Activated CD4-positive, alpha-beta T cell treated with anti-CD3 and anti-CD28 coated beads, Interleukin-2, amount 50 U/mL, for 24 hours (primary cell): ENCODE results near the gene HOXB1.

Experiments
- DNase-seq, 2 donors: peaks; one replicate each; pipeline ENCODE4 v3.0.0-alpha.2; 2020; ENCODE audit warnings: low read depth in 1 of 2, low spot score in 1 of 2

HOXB1 gene

DNA sequence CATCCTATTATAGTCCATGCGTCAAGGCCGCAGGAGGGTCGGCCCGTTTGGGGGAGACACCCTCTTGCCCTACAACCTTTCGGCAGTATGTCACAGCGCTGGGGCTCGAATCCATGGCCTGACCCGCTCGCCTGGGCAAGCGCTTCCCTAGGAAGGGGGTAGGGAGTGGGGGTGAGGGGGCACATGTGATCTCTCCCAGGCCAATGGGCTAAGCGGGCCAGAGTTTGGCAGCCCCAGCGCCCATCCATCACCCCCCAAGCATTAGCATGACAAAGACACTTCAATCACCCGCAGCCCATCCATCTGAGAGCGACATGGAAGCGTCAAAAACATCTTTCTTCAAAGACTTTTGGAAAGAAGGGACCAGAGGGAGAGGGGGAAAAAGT, at the start of gene HOXB1:
Gene HOXB1, minus strand, starts transcription at position 125 of the 386 bp plus-strand sequence. Its CDS starts 107 bp downstream, at position 18.
- no peak for DNase-seq

DNA sequence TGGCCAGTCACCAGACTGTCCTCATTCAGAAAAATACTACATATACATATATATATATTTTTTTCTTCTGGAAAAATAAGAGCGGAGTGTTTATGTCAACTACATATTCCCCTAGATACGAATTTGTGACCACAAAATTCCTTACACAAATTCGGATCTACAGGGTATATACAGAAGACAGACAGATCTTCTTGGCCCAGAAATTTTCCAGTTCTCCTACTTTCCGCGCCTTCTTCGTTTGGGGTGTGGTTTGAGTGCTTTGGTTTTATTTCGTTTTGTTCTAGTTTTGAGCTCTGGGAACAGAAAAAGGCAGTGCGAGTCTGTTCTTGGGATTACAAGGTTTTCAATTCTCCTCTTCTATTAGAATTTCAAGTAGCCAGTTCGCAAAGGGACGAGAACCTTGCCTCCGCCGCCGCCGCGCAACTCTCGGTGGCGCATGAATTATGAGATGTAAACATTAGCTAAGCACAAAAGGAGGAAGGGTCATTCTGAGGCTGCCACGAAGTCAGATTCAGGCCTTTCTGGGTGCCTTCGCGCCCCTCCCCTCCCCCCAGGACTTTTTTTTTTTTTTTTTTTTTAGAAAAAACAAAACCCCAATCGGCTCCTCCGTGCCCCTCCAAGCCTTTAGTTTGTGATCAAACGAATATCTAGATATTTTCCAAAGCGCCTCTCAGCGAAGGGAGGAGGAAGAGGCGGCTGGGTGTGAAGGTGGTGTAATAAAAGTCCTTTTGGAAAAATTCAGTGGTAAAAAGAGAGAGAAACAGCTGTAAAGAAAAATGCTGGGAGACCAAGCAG, 49.1 kb upstream of the HOXB1 start:
- DNase-seq, result no peak

DNA sequence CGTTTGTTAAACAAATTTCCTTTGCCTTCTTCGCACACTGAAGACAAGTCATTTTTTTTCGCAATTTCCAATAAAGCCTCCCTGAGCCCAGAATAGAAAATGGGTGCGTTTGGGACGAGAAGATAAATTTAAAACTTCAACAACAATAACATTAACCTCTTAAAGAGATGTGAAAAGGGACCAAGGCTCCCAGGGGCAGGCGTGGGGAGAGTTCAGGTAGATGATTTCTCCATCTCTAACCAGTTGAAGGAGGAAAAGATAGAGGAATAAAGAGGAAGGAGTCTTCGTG, 48.6 kb upstream of the HOXB1 start:
- no peak for DNase-seq

DNA sequence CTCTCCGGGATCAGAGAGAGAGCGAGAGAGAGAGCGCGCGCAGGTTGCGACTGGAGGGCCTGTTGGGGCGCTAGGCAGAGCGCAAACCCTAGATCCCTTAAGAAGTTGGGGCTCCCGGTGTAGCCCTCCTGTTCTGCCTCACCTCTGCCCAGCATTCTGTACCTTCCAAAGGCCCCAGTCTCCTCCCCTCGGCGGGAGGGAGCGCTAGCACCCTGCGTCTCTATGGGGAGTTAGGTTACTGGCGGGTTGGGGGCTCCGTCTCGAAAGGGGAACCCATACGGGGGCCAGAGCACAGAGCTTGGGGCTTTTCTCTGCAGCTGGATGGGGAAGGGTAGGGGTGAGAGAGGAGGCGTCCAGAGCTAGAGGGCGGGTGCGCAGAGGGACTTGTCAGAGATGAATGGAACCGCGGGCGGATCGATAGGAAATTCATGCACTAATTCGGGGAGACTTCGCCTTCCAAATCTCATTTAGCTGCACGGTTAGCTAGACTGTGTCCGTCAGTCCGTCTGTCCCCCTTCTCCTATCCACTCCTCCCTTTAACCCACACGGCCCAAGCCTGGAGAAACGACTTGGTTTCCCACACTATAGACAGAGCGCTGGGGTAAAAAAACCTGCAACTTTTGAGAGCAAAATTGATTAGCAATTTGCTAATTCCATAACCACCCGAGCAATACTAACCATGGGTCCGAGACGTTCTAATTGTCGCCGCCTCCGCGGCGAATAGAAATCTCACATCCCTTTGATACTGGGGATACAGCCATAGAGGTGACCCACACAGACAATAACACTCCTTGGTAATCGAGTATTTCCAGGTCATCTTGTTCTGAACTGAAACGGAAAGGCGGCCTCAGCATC, 48.0 kb upstream of the HOXB1 start:
- DNase-seq, result no peak

DNA sequence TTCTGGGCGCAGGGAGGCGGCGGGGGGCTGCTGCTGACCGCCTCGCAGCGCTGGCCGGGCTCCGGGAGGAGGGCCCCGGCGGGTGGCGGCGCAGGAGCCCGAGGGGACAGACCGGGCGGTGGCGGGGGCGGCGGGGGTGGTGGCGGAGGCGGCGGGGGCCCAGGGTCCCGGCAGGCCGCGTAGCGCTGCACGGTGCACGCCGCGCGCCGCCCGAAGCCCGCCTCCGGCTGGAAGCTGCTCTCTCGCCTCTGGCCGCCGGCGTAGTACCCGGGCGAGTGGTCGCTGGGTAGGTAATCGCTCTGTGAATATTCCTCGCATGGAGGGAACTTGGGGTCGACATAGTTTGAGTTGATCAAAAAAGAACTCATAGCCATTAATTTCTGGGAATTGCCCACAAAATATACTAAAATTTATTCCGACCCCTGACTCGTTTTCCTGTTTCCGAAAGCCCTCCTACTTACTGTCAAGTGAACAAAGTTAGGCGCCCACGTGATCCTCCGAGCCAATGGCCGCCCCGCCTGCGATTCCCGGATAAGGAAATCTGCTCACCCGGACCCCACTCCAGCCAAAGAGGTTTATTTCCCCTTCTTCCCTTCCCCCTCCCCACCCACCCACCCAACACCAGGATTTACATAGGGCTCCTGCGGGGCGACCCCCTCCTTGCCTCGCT, 47.3 kb upstream of the HOXB1 start, which contains the start of gene HOXB4:
Gene HOXB4, minus strand, starts transcription at position 405 of the 670 bp plus-strand sequence. Its CDS starts 31 bp downstream, at position 374.
- DNase-seq, result peak in 1 of 2 donors; percentile 52

DNA sequence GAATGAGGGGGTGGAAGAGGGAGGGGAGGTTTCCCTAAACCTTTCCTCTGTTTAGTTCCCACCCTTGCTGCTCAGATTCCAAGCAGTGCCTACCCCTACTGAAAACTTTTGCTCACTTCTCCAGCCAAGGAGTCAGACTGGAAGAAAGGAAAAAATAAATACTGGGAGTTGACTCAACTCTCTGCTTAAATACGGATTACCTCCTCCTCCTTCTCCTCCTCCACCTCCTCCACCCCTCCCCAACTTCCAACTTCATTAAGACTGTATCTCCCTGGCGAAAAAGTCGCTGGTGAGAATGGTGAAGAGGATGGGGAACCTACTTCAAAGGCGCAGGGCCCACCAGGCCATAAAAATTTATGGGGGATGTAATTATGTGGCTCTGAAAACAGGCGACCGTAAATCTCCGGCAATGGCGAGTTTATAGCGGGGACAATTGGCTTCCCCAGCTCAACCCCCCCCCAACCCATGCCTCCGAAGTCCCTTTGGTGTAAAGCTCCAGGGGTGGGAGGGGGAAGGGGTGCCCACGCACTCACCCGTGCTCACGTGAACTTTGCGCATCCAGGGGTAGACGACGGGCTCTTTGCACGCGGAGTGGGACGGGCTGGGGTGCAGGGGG, 46.6 kb upstream of the HOXB1 start:
- DNase-seq, result no peak

DNA sequence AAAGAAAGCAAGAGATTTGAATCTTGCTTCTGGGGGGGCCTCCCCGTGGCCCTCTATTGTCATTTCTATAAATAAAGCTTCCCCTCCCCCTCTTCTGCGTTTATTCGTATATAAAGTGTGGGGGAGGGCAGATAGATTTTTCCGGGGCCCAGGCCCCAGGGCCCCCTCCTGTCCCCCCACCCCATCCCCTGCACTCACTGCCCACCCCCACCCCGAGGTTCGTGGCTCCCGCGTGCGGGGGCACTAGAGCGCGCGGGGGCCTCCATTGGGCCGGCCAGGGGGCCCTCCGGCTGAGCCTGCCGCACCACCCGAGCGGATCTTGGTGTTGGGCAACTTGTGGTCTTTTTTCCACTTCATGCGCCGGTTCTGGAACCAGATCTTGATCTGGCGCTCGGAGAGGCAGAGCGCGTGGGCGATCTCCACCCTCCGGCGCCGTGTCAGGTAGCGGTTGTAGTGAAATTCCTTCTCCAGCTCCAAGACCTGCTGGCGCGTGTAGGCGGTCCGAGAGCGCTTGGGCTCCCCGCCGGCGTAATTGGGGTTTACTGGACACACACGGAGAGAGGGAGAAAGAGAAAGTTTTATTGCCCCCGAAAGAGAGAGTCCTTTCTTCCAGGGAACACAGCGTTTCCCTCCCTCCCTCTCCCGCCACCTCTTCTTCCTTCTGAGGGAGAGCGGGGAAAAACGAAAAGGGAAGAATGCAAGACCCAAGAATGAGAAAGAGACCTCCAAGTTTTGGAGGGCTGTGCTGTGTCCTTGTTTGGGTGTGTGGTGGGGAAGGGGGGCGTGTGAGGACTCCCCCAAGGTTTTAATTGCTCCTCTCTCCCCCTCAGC, 45.9 kb upstream of the HOXB1 start:
- no peak for DNase-seq

DNA sequence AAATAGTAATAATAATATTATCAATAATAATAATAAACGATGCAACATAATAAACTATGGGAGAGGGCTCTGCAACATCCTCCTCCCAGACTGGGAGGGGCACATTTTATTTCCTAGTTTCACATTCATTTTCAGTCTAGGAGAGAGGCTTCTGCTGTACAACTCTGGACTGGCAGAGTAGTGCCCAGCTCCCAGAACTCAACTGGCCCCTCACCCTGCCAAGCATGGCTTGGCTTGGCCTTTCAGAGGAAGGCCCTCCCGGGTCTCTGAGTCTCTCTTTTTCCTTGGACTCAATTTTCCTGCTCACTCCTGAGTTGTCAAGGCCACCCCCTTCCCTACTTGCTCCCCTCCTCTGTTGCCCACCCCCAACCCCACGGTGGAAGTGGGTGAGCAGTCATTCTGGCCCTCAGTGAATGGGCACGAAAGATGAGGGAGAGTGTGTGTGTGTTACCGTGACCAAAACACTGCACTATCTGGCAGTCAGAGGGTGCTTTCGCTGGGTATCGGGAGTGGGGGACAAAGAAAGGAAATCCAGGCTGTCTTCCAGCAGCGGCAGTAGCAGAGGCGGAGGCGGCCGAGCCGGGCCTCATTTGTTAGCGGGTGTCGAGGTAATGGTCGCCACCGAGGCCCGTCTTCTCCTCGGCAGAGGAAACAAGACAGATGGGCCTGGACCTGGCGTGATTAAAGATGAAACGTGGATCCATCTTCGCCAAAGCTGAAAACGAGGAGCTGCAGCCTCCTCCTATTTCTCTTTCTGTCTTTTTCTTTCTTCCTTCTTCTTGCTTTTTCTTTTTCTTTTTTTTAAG, 45.1 kb upstream of the HOXB1 start:
- DNase-seq, result no peak

DNA sequence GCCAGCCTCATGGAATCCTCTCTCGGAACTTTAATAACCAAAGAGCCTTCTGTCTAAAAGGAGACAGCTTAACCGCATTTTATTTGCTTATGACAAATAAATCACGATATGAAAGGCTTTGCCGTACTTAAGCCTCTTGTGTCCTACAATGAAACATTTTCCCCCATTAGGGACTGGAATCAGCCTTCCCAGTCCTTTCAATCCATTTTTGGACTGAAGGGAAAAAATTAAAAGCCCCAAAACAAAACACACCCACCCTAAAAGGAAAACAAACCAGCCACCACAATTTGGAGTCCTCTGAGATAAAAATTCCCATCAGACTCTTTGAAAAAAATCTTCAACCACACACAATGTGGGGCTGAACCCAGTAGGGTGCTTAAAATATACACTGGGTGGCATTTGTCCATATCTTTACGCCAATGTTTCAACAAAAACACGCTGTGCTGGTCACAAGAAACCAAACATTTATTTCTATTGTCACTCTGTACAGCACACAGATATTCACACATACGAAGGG, 44.3 kb upstream of the HOXB1 start:
- no peak for DNase-seq

DNA sequence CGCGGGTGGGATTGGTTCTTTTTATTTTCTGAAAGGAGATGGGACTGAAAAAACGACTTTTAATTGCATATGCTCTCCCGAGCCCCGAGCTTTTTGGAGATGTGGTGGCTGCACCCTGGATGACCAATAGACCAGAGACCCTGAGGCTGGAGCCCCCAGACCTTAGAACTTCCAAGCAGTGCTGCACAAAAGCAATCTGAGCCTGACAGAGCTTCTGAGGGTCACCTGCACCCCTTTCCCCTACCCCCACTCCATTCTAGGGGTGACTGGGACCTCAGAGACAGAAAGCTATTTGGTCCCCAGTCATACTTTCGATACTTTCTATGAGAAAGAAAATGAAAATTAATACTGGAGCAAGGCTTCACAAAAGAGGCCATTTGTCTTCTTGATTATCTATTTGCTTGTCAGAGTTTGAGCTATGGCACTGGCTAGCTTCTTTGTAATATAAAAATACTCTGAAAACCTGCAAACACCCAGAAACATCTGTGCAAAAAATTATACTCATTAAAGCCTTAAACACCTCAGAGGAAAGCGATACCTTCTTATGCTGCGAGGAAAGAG, 43.8 kb upstream of the HOXB1 start:
- DNase-seq, result no peak

DNA sequence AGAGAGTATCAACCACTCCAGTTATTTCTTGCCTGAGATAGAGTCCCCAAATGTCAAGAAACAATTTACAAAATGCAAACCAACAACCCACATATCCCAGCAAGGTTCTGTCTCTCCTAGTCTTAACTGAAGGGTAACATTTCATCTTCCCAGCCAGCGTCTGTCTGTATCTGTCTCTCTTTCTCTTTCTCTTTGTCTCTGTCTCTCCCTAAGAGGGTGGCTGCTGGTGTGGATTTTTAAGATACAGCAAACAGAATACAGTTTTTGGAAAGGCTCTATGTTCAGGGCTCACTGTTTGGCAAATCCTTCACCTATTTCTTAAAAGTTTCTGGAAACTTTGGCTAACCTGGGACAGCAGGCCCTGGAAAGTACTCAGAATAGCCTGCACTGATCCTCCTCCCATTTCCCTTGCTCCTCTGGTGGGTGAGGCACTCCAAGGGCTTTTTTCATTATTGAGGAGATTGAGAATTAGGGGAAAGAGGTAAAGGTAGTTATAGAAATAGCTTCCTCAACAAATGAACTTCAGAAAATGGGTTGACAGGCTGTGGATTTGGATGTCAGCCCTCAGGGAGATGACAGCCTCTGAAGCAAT, 41.1 kb upstream of the HOXB1 start:
- no peak for DNase-seq

DNA sequence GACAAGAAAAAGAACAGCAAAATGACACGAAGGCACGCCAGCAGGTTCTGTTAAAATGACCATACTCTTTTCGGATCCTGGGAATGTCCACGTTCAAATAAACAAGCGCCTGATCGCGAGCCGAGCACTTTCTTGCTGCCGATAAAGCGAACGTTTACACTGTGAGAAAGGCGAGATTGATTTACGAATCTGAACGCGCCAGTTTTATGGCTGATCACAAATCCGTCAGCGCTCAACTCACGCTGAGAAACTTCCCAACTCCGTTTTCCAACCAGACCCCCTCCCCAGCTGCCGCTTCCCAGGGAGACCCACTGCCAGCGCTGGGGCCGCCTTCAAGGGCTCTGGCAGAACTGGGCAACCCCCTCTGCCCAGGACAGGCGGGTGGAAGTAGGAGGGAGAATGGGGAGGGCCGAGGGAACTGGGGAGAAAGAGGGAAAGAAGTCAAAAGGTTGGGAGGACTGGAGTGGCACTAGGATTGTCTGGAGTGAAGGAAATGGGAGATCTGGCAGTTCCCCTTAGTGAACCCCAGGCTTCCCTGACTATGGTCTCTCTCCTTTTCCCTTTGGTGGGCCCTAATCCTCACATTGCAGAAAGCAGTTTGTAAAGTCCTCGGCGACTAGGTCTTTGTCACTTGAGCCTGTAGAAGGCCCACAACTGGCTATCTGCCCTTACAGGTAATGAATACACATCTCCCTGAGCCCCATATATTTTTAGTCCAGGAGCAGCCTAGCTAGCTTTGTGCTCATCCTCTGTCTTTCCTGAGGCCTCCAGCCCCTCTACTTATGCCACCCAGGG, 40.4 kb upstream of the HOXB1 start:
- no peak for DNase-seq

DNA sequence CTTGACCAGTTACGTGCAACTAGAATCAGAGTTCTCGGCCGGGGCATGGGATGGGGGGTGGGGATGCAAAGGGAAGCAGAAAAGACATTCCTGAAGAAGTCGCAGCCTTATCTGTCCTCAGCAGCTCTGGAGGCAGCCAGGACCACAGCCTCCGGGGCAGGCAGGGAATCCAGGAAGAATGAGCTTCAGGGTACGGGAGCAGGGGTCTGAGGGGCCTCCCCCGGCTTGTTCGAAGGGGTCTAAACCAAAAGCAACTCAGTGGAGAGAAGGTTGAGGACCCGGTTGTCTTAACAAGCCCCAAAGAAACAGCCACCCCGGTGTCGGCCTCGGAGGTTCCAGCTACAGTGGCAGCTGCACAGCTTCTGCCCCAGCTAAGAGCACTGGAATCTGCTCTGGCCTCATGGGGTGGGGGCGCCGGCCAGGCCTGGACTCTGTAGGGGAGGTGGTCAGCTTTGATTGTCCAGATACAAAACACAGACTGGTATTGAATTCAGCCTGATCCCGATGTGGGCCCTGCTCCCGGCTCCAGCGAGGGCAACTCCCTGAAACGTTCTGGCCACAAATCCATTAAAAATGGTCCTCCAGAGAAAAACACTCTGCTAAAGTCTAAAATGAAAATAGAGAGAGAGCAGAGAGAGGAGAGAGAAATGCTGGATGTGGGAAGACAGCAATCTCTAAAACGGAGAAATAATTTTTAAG, 39.7 kb upstream of the HOXB1 start:
- no peak for DNase-seq

DNA sequence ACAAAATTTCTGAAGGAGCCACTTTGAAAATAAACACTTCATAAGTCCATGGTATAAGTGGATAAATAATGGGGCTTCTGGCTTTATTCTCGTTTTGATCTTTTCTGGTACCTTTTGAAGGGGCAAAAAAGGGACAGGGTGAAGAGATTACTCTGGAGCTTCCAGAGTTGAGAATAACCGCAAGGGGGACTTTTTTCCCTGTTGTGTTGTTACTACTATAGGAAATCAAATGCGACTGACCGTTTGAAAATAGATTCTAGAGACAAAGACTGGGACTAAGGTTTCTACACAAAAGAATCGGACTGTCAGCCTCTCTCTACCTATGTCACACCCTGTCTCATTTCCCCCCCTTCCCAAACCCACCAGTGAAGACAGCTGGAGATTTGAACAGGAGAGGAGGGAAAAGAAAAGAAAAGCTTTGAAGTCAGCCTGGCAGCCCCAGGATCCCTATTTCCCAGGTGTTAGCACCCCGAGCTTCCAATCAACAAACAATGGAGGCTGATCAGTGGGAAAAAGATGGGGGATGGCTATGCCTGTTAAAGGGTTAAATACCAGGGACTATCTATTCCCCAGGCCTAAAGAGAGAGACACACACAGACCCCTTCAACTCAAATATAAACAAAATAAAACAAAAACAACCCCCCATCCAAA, 39.0 kb upstream of the HOXB1 start:
- no peak for DNase-seq

DNA sequence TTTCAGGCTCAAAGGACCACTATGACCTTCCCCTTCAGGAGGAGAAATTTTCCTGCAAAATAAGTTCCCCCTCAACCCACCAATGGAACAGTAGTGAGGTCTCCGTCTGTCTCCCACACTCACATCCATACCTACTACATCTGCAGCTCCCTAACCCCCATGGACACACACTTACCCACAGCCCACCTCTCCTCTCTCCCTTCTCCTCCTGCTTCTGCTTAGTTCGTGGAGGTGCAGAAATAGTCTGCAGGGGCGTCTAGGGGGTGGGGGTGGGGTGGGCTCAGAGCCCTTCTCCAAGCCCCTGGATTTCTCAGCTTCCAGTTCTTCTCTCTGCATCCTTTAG, 38.4 kb upstream of the HOXB1 start:
- DNase-seq, result no peak

DNA sequence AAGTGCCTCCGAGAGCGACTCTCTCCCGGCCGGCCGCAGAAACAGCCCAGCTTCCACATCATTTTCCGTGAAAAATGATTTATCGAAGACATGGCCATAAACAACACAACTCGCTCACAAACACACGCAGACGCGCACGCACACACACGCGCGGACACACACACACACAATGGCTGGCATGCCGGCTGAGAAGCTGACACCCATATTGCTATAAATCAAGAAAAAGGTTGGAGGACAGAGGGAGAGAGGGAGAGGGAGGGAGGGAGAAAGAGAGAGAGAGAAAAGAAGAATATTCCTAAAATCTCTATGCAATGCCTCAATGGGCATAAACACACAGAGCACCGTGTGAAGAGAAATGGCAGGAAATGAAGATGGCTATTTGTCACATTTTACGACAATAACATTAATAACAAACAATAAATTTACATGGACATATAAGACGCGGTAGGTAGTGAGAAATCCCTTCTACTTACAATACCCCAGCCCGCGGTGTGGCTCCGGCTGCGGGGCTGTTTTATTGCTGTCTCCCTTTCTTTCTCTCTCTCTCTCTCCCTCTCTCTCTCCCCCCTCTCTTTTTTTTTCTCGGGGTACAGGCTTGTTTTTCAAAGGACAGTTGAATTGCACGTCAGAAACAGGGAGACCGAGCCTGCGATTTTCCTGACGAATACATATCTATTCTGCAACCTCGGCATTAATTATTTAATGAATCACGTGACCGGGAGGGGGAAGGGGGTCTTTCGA, 37.9 kb upstream of the HOXB1 start:
- no peak for DNase-seq
